A549 (cell line): ENCODE measurements around the gene SLC29A3. TPM values are rescaled to one million over a fixed set of nuclear protein-coding genes. Genes with fewer than 3 reads are reported as not detected.

Experiments used
- ATAC-seq, 2 experiments: fragments of 200-7000 bp in 1 of 2; fragments of >200 bp in 1 of 2; cut with Nextera tagmentation in 1 of 2; cut with Tn5 transposase in 1 of 2; 3 replicates each; pipeline versions ENCODE4 v1.8.0 to v1.9.1; 2018 to 2020; ENCODE audit warnings: mild to moderate bottlenecking in 1 of 2, moderate library complexity in 1 of 2
- CTCF ChIA-PET: fragments of 300-600 bp; sonication (Branson Sonifier 250); formaldehyde crosslinking; extraction: SDS; loops from one replicate; lab custom pipeline; 2021; ENCODE audit warnings: antibody characterized with exemption, inconsistent platforms; lab: Yijun Ruan, JAX
- POLR2A ChIA-PET: fragments of 350-600 bp; formaldehyde crosslinking; extraction: SDS; loops from one replicate; lab custom pipeline; 2021; ENCODE audit warnings: antibody characterized with exemption, inconsistent platforms; lab: Yijun Ruan, JAX
- DNase-seq, 2 experiments: peaks; one replicate each; pipeline versions ENCODE4 v3.0.0 to v3.0.0-alpha.2; 2011 to 2016; ENCODE audit warnings: low read depth in 1 of 2, low spot score in 1 of 2
- FAIRE-seq: peaks from 2 replicates; lab custom pipeline; 2011; peaks lifted over from hg19 to GRCh38; lab: Jason Lieb, UNC
- H3K27ac ChIP-seq, 2 experiments: fragments of >200 bp; sonication (Bioruptor Twin); formaldehyde crosslinking; 3 replicates each; pipeline ENCODE4 v1.5.1; 2016 to 2017
- H3K4me1 ChIP-seq: fragments of >200 bp; sonication (Bioruptor Twin); formaldehyde crosslinking; 3 replicates; pipeline ENCODE4 v1.6.1; 2016
- H3K4me2 ChIP-seq: fragments of >200 bp; sonication (Bioruptor Twin); formaldehyde crosslinking; 3 replicates; pipeline ENCODE4 v1.6.1; 2016
- H3K4me3 ChIP-seq: fragments of >200 bp; sonication (Bioruptor Twin); formaldehyde crosslinking; 3 replicates; pipeline ENCODE4 v1.5.1; 2016
- H3K9me3 ChIP-seq: fragments of >200 bp; sonication (Bioruptor Twin); formaldehyde crosslinking; 3 replicates; pipeline ENCODE4 v1.6.1; 2016
- BCL3 ChIP-seq: fragments of >200 bp; sonication (Bioruptor Twin); formaldehyde crosslinking; IDR thresholded peaks from 3 replicates; pipeline ENCODE4 v1.6.1; 2016
- BHLHE40 ChIP-seq: IDR thresholded peaks from 2 replicates; pipeline ENCODE4 v1.6.1; 2012; ENCODE audit warnings: low read depth, low read length, inconsistent platforms
- CBX2 ChIP-seq: fragments of 200-600 bp; sonication (generic); IDR thresholded peaks from 2 replicates; pipeline ENCODE4 v1.6.1; 2016; ENCODE audit warnings: low read depth, mild to moderate bottlenecking, borderline replicate concordance
- E2F6 ChIP-seq: IDR thresholded peaks from 2 replicates; pipeline ENCODE4 v1.6.1; 2012; ENCODE audit warnings: low read depth, borderline replicate concordance
- EHF ChIP-seq: fragments of 250-450 bp; sonication (Bioruptor Pico); IDR thresholded peaks from 2 replicates; pipeline ENCODE4 v1.5.0; 2020; ENCODE audit warnings: mild to moderate bottlenecking
- ESRRA ChIP-seq: fragments of 150-350 bp; IDR thresholded peaks from 2 replicates; pipeline ENCODE4 v1.6.1; 2014; ENCODE audit warnings: mild to moderate bottlenecking, low read length, borderline replicate concordance
- JUNB ChIP-seq: fragments of >200 bp; sonication (Bioruptor Twin); formaldehyde crosslinking; IDR thresholded peaks from 2 replicates; pipeline ENCODE4 v1.6.1; 2016
- NPAS2 ChIP-seq: fragments of 250-450 bp; sonication (Bioruptor Pico); IDR thresholded peaks from 2 replicates; pipeline ENCODE4 v1.8.0; 2022; ENCODE audit warnings: mild to moderate bottlenecking, moderate library complexity, borderline replicate concordance
- PHF8 ChIP-seq: fragments of 200-600 bp; sonication (generic); IDR thresholded peaks from 2 replicates; pipeline ENCODE4 v1.6.1; 2016; ENCODE audit warnings: low read depth, mild to moderate bottlenecking, antibody characterized with exemption, moderate library complexity, borderline replicate concordance
- REST ChIP-seq: fragments of 200-600 bp; sonication (generic); IDR thresholded peaks from 2 replicates; pipeline ENCODE4 v1.6.1; 2016; ENCODE audit warnings: antibody characterized with exemption, mild to moderate bottlenecking, moderate library complexity
- ZC3H11A ChIP-seq: fragments of 450-650 bp; IDR thresholded peaks from 2 replicates; pipeline ENCODE4 v1.6.1; 2014; ENCODE audit warnings: antibody characterized with exemption, mild to moderate bottlenecking
- ZSCAN20 ChIP-seq: fragments of 250-450 bp; sonication (Bioruptor Pico); IDR thresholded peaks from 2 replicates; pipeline ENCODE4 v1.8.0; 2022; ENCODE audit warnings: mild to moderate bottlenecking, moderate library complexity
- WGBS: methylation state at CpG from one replicate; pipeline ENCODE4 v1.1.6; 2017; ENCODE audit errors: missing lambda C conversion rate; 5-methylcytosine and 5-hydroxymethylcytosine counted together
- polyA plus RNA-seq, 4 experiments: library from polyadenylated mRNA; depleted of rRNA in 3 of 4; stranded (reverse); fragments of >200 nt; fragmentation: RNase III in 1 of 4; extraction: RNeasy Plus Mini Kit Qiagen cat#74134 plus additional on column Dnase treatment in 1 of 4; gene quantifications; 2 replicates in 3 of 4; 3 replicates in 1 of 4; pipeline ENCODE4 v1.2.3, GENCODE V29; 2011 to 2017
- TF ChIP-seq, protein P1 (sequence below): fragments of 250-450 bp; sonication (Bioruptor Pico); IDR thresholded peaks from 2 replicates; pipeline ENCODE4 v1.5.0; 2020; ENCODE audit warnings: low read depth, mild to moderate bottlenecking, moderate library complexity

The SLC29A3 gene
- polyA plus RNA-seq, 2 of the 4 experiments (the other 2 are of a cell fraction) = 7.2 to 11.4 TPM

GRCh38 chr10:71285986-71286385 lies 33.1 kb upstream of the SLC29A3 start:
- Histone ChIP-seq H3K4me3 (no peak overlapping the region), H3K4me1 (no peaks in the 10 kb centered on the region), H3K4me2 (no peak overlapping the region), H3K9me3 (no peaks in the 10 kb centered on the region), H3K27ac (no peak overlapping the region)
- CTCF ChIA-PET = interaction anchor here (0.6 to 25.1 kb wide), 31 partner anchors 8 to 825 kb away, joined by 3 to 362 read pairs (median 6); partner anchors contain the start of genes PCBD1, SLC29A3 and UNC5B
- no peak; a peak in 1 of 6 replicates for ATAC-seq
- TF ChIP-seq BCL3 = no peak
- TF ChIP-seq EHF (CRISPR knock-in tag) = no peak
- no peak for TF ChIP-seq NPAS2 (CRISPR knock-in tag)
- no peak for TF ChIP-seq CBX2
- TF ChIP-seq JUNB = no peak
- no peak for FAIRE-seq
- DNase-seq = no peak
- POLR2A ChIA-PET = no interaction called here
- WGBS = 37% methylated on average over 4 of the region's 4 CpGs

- ChIA-PET POLR2A (no interaction called here), CTCF (interaction anchor here (1.0 to 25.1 kb wide), 16 partner anchors 9 to 825 kb away, joined by 3 to 362 read pairs (median 6); partner anchors contain the start of genes PCBD1, SLC29A3 and UNC5B)
Measured at GRCh38 chr10:71286521-71287294, 32.4 kb upstream of the SLC29A3 start.

DNA sequence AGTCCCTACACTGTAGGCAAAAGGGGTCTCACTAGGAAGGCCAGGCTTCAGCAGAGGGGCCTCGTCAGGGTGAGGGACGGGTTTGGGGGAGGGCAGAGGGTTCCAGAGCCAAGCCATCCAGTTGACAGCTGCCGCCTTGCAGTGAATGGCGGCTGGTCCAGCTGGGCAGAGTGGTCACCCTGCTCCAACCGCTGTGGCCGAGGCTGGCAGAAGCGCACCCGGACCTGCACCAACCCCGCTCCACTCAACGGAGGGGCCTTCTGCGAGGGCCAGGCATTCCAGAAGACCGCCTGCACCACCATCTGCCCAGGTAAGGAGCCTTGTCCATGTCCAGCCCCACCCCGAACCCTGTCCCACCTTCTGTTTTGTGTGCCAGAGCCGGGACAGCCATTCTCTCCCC lies 31.6 kb upstream of the SLC29A3 start:
- Histone ChIP-seq H3K27ac (no peak overlapping the region), H3K4me1 (no peaks in the 10 kb centered on the region), H3K9me3 (no peaks in the 10 kb centered on the region), H3K4me2 (no peak overlapping the region), H3K4me3 (no peak overlapping the region)
- CTCF ChIA-PET = interaction anchor here (1.0 to 25.1 kb wide), 4 partner anchors 19 to 420 kb away, joined by 3 to 362 read pairs (median 72); no protein-coding TSS in a partner anchor
- POLR2A ChIA-PET = no interaction called here
- ATAC-seq (no peak), DNase-seq (no peak), FAIRE-seq (no peak)
- 41% methylated on average over 4 of the region's 14 CpGs for WGBS
- TF ChIP-seq BHLHE40 (no peak), PHF8 (no peak), ZC3H11A (no peak), ESRRA (no peak), REST (no peak), CBX2 (no peak), ZSCAN20 (CRISPR knock-in tag) (no peak)
- TF ChIP-seq, protein P1, sequence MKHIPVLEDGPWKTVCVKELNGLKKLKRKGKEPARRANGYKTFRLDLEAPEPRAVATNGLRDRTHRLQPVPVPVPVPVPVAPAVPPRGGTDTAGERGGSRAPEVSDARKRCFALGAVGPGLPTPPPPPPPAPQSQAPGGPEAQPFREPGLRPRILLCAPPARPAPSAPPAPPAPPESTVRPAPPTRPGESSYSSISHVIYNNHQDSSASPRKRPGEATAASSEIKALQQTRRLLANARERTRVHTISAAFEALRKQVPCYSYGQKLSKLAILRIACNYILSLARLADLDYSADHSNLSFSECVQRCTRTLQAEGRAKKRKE (CRISPR knock-in tag) = no peak

More at GRCh38 chr10:71286521-71287294, 32.4 kb upstream of the SLC29A3 start:
- no peaks in the 10 kb centered on the region for H3K9me3 ChIP-seq
- H3K27ac ChIP-seq = no peak overlapping the region
- DNase-seq = no peak
- FAIRE-seq = no peak
- WGBS = 62% methylated on average over 17 of the region's 17 CpGs
- no peaks in the 10 kb centered on the region for H3K4me1 ChIP-seq
- ATAC-seq = no peak
- TF ChIP-seq EHF (CRISPR knock-in tag) (no peak), PHF8 (no peak), REST (no peak), E2F6 (no peak)
- no peak overlapping the region for H3K4me3 ChIP-seq
- no peak overlapping the region for H3K4me2 ChIP-seq
